Liver (tissue), 9 donors: ENCODE measurements around the gene TTLL12. TPM values are rescaled to one million over a fixed set of nuclear protein-coding genes. Genes with fewer than 3 reads are reported as not detected.
"Not testable (repeated sequence)": the region's sequence is repeated elsewhere in the genome, so short reads cannot be mapped to it uniquely, and the experiment has no call there.

Experiments
- DNase-seq: peaks from one replicate; pipeline ENCODE4 v3.0.0-alpha.2; 2017; ENCODE audit warnings: low spot score
- H3K27ac ChIP-seq, 2 donors: one replicate each; pipeline ENCODE4 v1.7.0; 2013; ENCODE audit warnings: inconsistent platforms in 2 of 2, low read length in 2 of 2, control low read depth in 1 of 2, low read depth in 1 of 2, mild to moderate bottlenecking in 1 of 2
- H3K27me3 ChIP-seq, 4 donors: one replicate each; pipeline versions ENCODE4 v1.6.1 to v1.7.0; 2013; ENCODE audit warnings: low read length in 3 of 4, inconsistent platforms in 1 of 4, mild to moderate bottlenecking in 1 of 4, moderate library complexity in 1 of 4; ENCODE audit not compliant: control insufficient read depth in 4 of 4, insufficient read depth in 4 of 4
- H3K36me3 ChIP-seq, 4 donors: one replicate each; pipeline versions ENCODE4 v1.6.1 to v1.7.0; 2013; ENCODE audit warnings: low read length in 3 of 4, mild to moderate bottlenecking in 3 of 4, low read depth in 1 of 4, moderate library complexity in 1 of 4; ENCODE audit not compliant: control insufficient read depth in 4 of 4, insufficient read depth in 3 of 4
- H3K4me1 ChIP-seq, 4 donors: one replicate each; pipeline versions ENCODE4 v1.6.1 to v1.7.0; 2013; ENCODE audit warnings: low read length in 3 of 4, mild to moderate bottlenecking in 3 of 4, moderate library complexity in 1 of 4; ENCODE audit not compliant: control insufficient read depth in 4 of 4, insufficient read depth in 4 of 4
- H3K4me3 ChIP-seq, 3 donors: one replicate each; pipeline versions ENCODE4 v1.6.1 to v1.7.0; 2013; ENCODE audit warnings: low read length in 3 of 3, control low read depth in 1 of 3, low read depth in 1 of 3, mild to moderate bottlenecking in 1 of 3
- H3K9ac ChIP-seq, 2 donors: one replicate each; pipeline ENCODE4 v1.7.0; 2013; ENCODE audit warnings: low read length in 2 of 2, mild to moderate bottlenecking in 2 of 2, moderate library complexity in 2 of 2, control low read depth in 1 of 2, low read depth in 1 of 2
- H3K9me3 ChIP-seq, 4 donors: one replicate each; pipeline versions ENCODE4 v1.6.1 to v1.7.0; 2013; ENCODE audit warnings: low read length in 3 of 4; ENCODE audit not compliant: control insufficient read depth in 4 of 4
- EGR1 ChIP-seq, 2 donors: IDR thresholded peaks; 2 replicates each; pipeline ENCODE4 v1.6.1; 2016 to 2018; ENCODE audit warnings: antibody characterized with exemption in 2 of 2, low read depth in 2 of 2
- JUND ChIP-seq, 2 donors: IDR thresholded peaks; 2 replicates each; pipeline ENCODE4 v1.6.1; 2016; ENCODE audit warnings: antibody characterized with exemption in 2 of 2
- NR2F2 ChIP-seq: IDR thresholded peaks from 2 replicates; pipeline ENCODE4 v1.6.1; 2016; ENCODE audit warnings: antibody characterized with exemption
- YY1 ChIP-seq: IDR thresholded peaks from 2 replicates; pipeline ENCODE4 v1.6.1; 2016; ENCODE audit warnings: antibody characterized with exemption, mild to moderate bottlenecking
- WGBS: extraction: QIAGEN DNeasy Blood & Tissue Kit; methylation state at CpG from one replicate; pipeline ENCODE4 v1.1.7; 2013; 5-methylcytosine and 5-hydroxymethylcytosine counted together
- polyA plus RNA-seq, 2 donors: library from polyadenylated mRNA; stranded (reverse) in 1 of 2; unstranded in 1 of 2; fragments of 200-250 nt in 1 of 2; fragments of >200 nt in 1 of 2; fragmentation: Nextera tagmentation in 1 of 2; extraction: Ambion mirVana in 1 of 2; gene quantifications; one replicate each; pipeline versions ENCODE4 v1.2.1 to v1.2.3, GENCODE V29; 2013 to 2015
- total RNA-seq, 2 donors: library from RNA; depleted of rRNA; stranded (reverse); fragments of >200 nt; gene quantifications; one replicate each; pipeline ENCODE4 v1.2.3, GENCODE V29; 2014
- TF ChIP-seq, protein P1 (sequence below): IDR thresholded peaks from 2 replicates; pipeline ENCODE4 v1.6.1; 2016; ENCODE audit warnings: antibody characterized with exemption
- TF ChIP-seq, protein P2 (sequence below): IDR thresholded peaks from 2 replicates; pipeline ENCODE4 v1.6.1; 2016; ENCODE audit warnings: antibody characterized with exemption
- TF ChIP-seq, protein P3 (sequence below): fragments of 150-350 bp; IDR thresholded peaks from 2 replicates; pipeline ENCODE4 v1.5.1; 2017; ENCODE audit warnings: improper control_type of control experiment, low read depth, low read length; ENCODE audit not compliant: missing input control
- TF ChIP-seq, protein P4 (sequence below): IDR thresholded peaks from 2 replicates; pipeline ENCODE4 v1.6.1; 2016; ENCODE audit warnings: antibody characterized with exemption, mild to moderate bottlenecking
- donor health status: healthy.
- donor health status: healthy.
- donor health status: healthy.
- donor health status: healthy.
- donor health status: healthy.

The TTLL12 gene
- total and polyA plus RNA-seq, 4 donors, result 13.7 to 43.9 (median 20.5) TPM

DNA sequence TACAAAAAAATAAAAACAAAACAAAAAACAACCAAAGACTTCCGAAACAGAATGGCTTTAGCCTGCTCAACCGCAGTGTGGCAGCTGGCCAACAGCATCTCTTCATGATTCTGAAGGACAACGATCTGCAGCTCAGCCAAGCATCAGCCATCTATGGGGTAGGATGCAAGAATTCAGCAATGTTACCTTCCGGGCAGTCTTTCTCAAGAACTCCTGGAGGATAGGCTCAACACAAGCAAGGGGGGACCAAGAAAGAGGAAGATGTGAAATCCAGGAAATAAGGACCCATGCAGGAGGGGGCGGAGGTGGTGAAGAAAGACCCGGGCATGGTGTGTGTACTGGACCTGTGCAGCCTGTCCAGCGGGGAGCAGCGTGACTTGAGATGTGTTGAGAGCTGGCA lies 39.1 kb downstream of the TTLL12 start:
- no peak for DNase-seq
- Histone ChIP-seq H3K27ac (no peak overlapping the region), H3K9me3 (no peaks in the 10 kb centered on the region), H3K27me3 (no peaks in the 10 kb centered on the region), H3K4me3 (no peak overlapping the region), H3K4me1 (peaks cover 6 to 24% (median 13%) of the 10 kb centered on the region in 4 donors), H3K36me3 (no peaks in the 10 kb centered on the region), H3K9ac (no peak overlapping the region)
- WGBS, result 71% methylated on average over 8 of the region's 8 CpGs
- TF ChIP-seq JUND (IDR thresholded peaks at IDR 0.05) (no peak), YY1 (no peak), EGR1 (IDR thresholded peaks at IDR 0.05; ENCODE audit: low read depth in 2 of 2) (no peak)
- TF ChIP-seq, protein P1, sequence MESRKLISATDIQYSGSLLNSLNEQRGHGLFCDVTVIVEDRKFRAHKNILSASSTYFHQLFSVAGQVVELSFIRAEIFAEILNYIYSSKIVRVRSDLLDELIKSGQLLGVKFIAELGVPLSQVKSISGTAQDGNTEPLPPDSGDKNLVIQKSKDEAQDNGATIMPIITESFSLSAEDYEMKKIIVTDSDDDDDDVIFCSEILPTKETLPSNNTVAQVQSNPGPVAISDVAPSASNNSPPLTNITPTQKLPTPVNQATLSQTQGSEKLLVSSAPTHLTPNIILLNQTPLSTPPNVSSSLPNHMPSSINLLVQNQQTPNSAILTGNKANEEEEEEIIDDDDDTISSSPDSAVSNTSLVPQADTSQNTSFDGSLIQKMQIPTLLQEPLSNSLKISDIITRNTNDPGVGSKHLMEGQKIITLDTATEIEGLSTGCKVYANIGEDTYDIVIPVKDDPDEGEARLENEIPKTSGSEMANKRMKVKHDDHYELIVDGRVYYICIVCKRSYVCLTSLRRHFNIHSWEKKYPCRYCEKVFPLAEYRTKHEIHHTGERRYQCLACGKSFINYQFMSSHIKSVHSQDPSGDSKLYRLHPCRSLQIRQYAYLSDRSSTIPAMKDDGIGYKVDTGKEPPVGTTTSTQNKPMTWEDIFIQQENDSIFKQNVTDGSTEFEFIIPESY, result no peak
- TF ChIP-seq, protein P2, sequence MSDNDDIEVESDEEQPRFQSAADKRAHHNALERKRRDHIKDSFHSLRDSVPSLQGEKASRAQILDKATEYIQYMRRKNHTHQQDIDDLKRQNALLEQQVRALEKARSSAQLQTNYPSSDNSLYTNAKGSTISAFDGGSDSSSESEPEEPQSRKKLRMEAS, result no peak
- TF ChIP-seq, protein P3, sequence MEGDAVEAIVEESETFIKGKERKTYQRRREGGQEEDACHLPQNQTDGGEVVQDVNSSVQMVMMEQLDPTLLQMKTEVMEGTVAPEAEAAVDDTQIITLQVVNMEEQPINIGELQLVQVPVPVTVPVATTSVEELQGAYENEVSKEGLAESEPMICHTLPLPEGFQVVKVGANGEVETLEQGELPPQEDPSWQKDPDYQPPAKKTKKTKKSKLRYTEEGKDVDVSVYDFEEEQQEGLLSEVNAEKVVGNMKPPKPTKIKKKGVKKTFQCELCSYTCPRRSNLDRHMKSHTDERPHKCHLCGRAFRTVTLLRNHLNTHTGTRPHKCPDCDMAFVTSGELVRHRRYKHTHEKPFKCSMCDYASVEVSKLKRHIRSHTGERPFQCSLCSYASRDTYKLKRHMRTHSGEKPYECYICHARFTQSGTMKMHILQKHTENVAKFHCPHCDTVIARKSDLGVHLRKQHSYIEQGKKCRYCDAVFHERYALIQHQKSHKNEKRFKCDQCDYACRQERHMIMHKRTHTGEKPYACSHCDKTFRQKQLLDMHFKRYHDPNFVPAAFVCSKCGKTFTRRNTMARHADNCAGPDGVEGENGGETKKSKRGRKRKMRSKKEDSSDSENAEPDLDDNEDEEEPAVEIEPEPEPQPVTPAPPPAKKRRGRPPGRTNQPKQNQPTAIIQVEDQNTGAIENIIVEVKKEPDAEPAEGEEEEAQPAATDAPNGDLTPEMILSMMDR, result no peak

DNA sequence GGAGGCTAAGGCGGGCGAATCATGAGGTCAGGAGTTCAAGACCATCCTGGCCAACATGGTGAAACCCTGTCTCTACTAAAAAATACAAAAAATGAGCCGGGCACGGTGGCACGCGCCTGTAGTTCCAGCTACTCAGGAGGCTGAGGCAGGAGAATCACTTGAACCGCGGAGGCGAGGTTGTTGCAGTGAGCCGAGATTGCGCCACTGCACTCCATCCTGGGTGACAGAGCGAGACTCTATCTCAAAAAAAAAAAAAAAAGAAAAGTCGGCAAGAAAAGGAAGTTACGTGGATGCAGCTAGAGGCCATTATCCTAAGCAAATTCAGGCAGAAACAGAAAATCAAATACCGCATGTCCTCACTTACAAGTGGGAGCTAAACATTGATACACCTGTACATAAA lies 40.6 kb downstream of the TTLL12 start:
- not testable (repeated sequence) for H3K36me3 ChIP-seq, DNase-seq, H3K9me3 ChIP-seq, H3K27ac ChIP-seq, H3K27me3 ChIP-seq, H3K4me3 ChIP-seq, H3K9ac ChIP-seq
- peaks cover 4 to 18% (median 10%) of the 10 kb centered on the region in 4 donors for H3K4me1 ChIP-seq
- WGBS, result 85% methylated on average over 15 of the region's 15 CpGs

DNA sequence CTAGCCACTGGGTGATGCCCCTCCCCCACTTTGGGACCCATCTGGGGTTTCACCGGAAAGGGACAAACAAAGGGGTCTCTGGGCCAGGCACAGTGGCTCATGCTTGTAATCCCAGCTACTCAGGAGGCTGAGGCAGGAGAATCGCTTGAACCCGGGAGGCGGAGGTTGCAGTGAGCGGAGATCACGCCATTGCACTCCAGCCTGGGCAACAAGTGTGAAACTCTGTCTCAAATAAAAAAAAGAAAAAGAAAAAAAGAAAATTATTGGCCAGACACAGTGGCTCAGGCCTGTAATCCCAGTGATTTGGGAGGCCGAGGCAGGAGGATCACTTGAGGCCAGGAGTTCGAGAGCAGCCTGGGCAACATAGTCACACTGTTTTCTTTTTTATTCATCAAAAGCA lies 41.6 kb downstream of the TTLL12 start:
- H3K4me1 ChIP-seq, result peaks cover 4 to 13% (median 7%) of the 10 kb centered on the region in 4 donors
- H3K4me3 ChIP-seq, H3K27me3 ChIP-seq, DNase-seq, H3K36me3 ChIP-seq, H3K9ac ChIP-seq, H3K9me3 ChIP-seq, H3K27ac ChIP-seq: not testable (repeated sequence)
- 92% methylated on average over 8 of the region's 8 CpGs for WGBS

DNA sequence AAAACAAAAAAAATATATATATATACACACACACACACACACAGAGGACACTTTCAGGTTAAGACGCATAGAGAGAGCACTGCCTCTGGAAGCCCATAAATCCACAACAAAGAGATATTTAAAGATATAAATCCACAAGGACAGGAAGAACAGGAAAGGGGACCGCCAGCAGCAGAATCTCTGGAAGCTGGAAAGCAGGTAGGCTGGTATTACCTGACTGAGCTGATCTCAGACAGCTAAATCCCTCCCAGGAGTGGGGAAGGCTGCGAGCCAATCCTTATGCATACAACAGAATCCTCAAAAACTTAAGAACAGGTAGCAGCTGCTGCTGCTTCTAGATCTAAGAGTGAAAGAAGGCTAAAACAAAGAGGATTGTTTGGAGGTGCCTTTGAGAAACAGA lies 42.0 kb downstream of the TTLL12 start:
- WGBS, result 90% methylated on average over 3 of the region's 3 CpGs
- Histone ChIP-seq H3K36me3 (peaks cover 0 to 6% (median 4%) of the 10 kb centered on the region in 4 donors), H3K27ac (no peak overlapping the region), H3K9me3 (no peaks in the 10 kb centered on the region), H3K27me3 (no peaks in the 10 kb centered on the region), H3K4me3 (no peak overlapping the region), H3K4me1 (peaks cover 4 to 13% (median 7%) of the 10 kb centered on the region in 4 donors), H3K9ac (no peak overlapping the region)
- TF ChIP-seq NR2F2, result no peak
- TF ChIP-seq, protein P4, sequence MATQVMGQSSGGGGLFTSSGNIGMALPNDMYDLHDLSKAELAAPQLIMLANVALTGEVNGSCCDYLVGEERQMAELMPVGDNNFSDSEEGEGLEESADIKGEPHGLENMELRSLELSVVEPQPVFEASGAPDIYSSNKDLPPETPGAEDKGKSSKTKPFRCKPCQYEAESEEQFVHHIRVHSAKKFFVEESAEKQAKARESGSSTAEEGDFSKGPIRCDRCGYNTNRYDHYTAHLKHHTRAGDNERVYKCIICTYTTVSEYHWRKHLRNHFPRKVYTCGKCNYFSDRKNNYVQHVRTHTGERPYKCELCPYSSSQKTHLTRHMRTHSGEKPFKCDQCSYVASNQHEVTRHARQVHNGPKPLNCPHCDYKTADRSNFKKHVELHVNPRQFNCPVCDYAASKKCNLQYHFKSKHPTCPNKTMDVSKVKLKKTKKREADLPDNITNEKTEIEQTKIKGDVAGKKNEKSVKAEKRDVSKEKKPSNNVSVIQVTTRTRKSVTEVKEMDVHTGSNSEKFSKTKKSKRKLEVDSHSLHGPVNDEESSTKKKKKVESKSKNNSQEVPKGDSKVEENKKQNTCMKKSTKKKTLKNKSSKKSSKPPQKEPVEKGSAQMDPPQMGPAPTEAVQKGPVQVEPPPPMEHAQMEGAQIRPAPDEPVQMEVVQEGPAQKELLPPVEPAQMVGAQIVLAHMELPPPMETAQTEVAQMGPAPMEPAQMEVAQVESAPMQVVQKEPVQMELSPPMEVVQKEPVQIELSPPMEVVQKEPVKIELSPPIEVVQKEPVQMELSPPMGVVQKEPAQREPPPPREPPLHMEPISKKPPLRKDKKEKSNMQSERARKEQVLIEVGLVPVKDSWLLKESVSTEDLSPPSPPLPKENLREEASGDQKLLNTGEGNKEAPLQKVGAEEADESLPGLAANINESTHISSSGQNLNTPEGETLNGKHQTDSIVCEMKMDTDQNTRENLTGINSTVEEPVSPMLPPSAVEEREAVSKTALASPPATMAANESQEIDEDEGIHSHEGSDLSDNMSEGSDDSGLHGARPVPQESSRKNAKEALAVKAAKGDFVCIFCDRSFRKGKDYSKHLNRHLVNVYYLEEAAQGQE, result no peak
- no peak for DNase-seq
